GM12878 (cell line): ENCODE data around the gene NEMP2. TPM values are rescaled to one million over a fixed set of nuclear protein-coding genes. Genes with fewer than 3 reads are reported as not detected.

Experiments
- ATAC-seq: fragments of 200-7000 bp; cut with Tn5 transposase; 3 replicates; pipeline ENCODE4 v1.9.1; 2020; ENCODE audit warnings: mild to moderate bottlenecking, moderate library complexity
- BruUV-seq: library from RNA; stranded (reverse); fragments of 400-500 nt; replicated peaks from 2 replicates; lab custom pipeline; 2021; lab: Mats Ljungman, UMichigan
- CTCF ChIA-PET: fragments of 300-600 bp; sonication (Branson Sonifier 250); formaldehyde crosslinking; extraction: SDS; loops from one replicate; lab custom pipeline; 2021; ENCODE audit warnings: inconsistent platforms; lab: Yijun Ruan, JAX
- POLR2A ChIA-PET: fragments of 350-600 bp; formaldehyde crosslinking; extraction: SDS; loops from one replicate; lab custom pipeline; 2021; ENCODE audit warnings: inconsistent platforms; lab: Charles Lee
- RAD21 ChIA-PET: fragments of 300-600 bp; sonication (Branson Sonifier 250); formaldehyde crosslinking; loops from one replicate; lab custom pipeline; 2023; ENCODE audit warnings: antibody characterized with exemption; ENCODE audit not compliant: unreplicated experiment; lab: Charles Lee
- SMC1A ChIA-PET: fragments of 300-600 bp; sonication (Branson Sonifier 250); formaldehyde crosslinking; loops from one replicate; lab custom pipeline; 2023; ENCODE audit not compliant: unreplicated experiment, uncharacterized antibody; lab: Charles Lee
- DNase-seq: peaks from one replicate; pipeline ENCODE4 v3.0.0-alpha.2; 2011; ENCODE audit warnings: low read depth, low spot score
- FAIRE-seq: peaks from 3 replicates; lab custom pipeline; 2011; peaks lifted over from hg19 to GRCh38; lab: Jason Lieb, UNC
- H2AFZ ChIP-seq: 2 replicates; pipeline ENCODE4 v1.6.0; 2011; ENCODE audit warnings: low read depth, low read length, control low read depth; ENCODE audit not compliant: control insufficient read depth
- H3K27ac ChIP-seq: 2 replicates; pipeline ENCODE4 v1.5.1; 2011; ENCODE audit warnings: control low read depth; ENCODE audit not compliant: control insufficient read depth, insufficient read depth
- H3K27me3 ChIP-seq, 2 experiments: replicated peaks in 1 of 2; 2 replicates each; pipeline versions ENCODE4 v1.6.0 to v1.6.1; 2011; ENCODE audit warnings: low read length in 1 of 2; ENCODE audit not compliant: control insufficient read depth in 2 of 2, insufficient read depth in 2 of 2
- H3K36me3 ChIP-seq, 2 experiments: 2 replicates each; pipeline ENCODE4 v1.5.1; 2011; ENCODE audit warnings: low read length in 1 of 2; ENCODE audit not compliant: control insufficient read depth in 2 of 2, insufficient read depth in 2 of 2
- H3K4me1 ChIP-seq: 2 replicates; pipeline ENCODE4 v1.6.1; 2011; ENCODE audit warnings: mild to moderate bottlenecking, low read length, moderate library complexity, mixed read lengths; ENCODE audit not compliant: control insufficient read depth, insufficient read depth
- H3K4me2 ChIP-seq: 2 replicates; pipeline ENCODE4 v1.6.0; 2011; ENCODE audit warnings: control low read depth; ENCODE audit not compliant: control insufficient read depth, insufficient read depth
- H3K4me3 ChIP-seq: fragments of 200-600 bp; sonication (generic); 2 replicates; pipeline ENCODE4 v1.5.1; 2016
- H3K79me2 ChIP-seq: 2 replicates; pipeline ENCODE4 v1.6.0; 2011; ENCODE audit warnings: low read length; ENCODE audit not compliant: control insufficient read depth, insufficient read depth
- H3K9ac ChIP-seq: 2 replicates; pipeline ENCODE4 v1.8.0; 2011; ENCODE audit warnings: low read length, control low read depth, mixed read lengths; ENCODE audit not compliant: control insufficient read depth, insufficient read depth
- H3K9me3 ChIP-seq: replicated peaks from 3 replicates; pipeline ENCODE4 v1.5.1; 2011; ENCODE audit warnings: mild to moderate bottlenecking, low read length; ENCODE audit not compliant: control insufficient read depth, insufficient read depth
- H4K20me1 ChIP-seq: 2 replicates; pipeline ENCODE4 v1.6.0; 2011; ENCODE audit not compliant: control insufficient read depth, insufficient read depth
- ASH2L ChIP-seq: fragments of 300-600, 200-600 bp; sonication (generic); IDR thresholded peaks from 2 replicates; pipeline ENCODE4 v1.6.1; 2017; ENCODE audit warnings: low read depth, mild to moderate bottlenecking, borderline replicate concordance
- EZH2 ChIP-seq: IDR thresholded peaks from 2 replicates; pipeline ENCODE4 v1.6.1; 2012; ENCODE audit warnings: low read depth, mild to moderate bottlenecking, control low read depth, inconsistent platforms, low read length, borderline replicate concordance; ENCODE audit not compliant: control insufficient read depth
- FOS ChIP-seq: IDR thresholded peaks from 3 replicates; pipeline ENCODE4 v1.6.1; 2011; ENCODE audit warnings: borderline replicate concordance; ENCODE audit not compliant: insufficient read length; ENCODE audit errors: extremely low read depth
- FOXK2 ChIP-seq: fragments of 450-650 bp; IDR thresholded peaks from 2 replicates; pipeline ENCODE4 v1.6.1; 2017; ENCODE audit warnings: mild to moderate bottlenecking, moderate library complexity
- IRF3 ChIP-seq: fragments of 450-650 bp; IDR thresholded peaks from 2 replicates; pipeline ENCODE4 v1.6.1; 2014; ENCODE audit warnings: mild to moderate bottlenecking
- JUNB ChIP-seq: IDR thresholded peaks from 2 replicates; pipeline ENCODE4 v1.6.1; 2016; ENCODE audit warnings: antibody characterized with exemption, mild to moderate bottlenecking
- JUND ChIP-seq: IDR thresholded peaks from 2 replicates; pipeline ENCODE4 v1.6.1; 2012; ENCODE audit warnings: low read depth, mild to moderate bottlenecking, low read length, improper control_type of control experiment, moderate library complexity
- KAT2A ChIP-seq: conservative IDR thresholded peaks from 2 replicates; pipeline ENCODE4 v1.6.1; 2011; ENCODE audit warnings: low read depth, low read length; ENCODE audit not compliant: control insufficient read depth
- LARP7 ChIP-seq: fragments of 450-650 bp; IDR thresholded peaks from 2 replicates; pipeline ENCODE4 v1.6.1; 2017; ENCODE audit warnings: mild to moderate bottlenecking
- SPI1 ChIP-seq: IDR thresholded peaks from 2 replicates; pipeline ENCODE4 v1.6.1; 2011; ENCODE audit warnings: low read depth, mild to moderate bottlenecking, low read length, moderate library complexity, borderline replicate concordance; ENCODE audit not compliant: insufficient read depth
- SREBF2 ChIP-seq: IDR thresholded peaks from 2 replicates; pipeline ENCODE4 v1.6.1; 2012; ENCODE audit warnings: mild to moderate bottlenecking, low read length
- TBL1XR1 ChIP-seq: IDR thresholded peaks from 2 replicates; pipeline ENCODE4 v1.6.1; 2012; ENCODE audit warnings: low read depth, low read length, improper control_type of control experiment
- TCF3 ChIP-seq: IDR thresholded peaks from 2 replicates; pipeline ENCODE4 v1.6.1; 2012; ENCODE audit warnings: low read depth, mild to moderate bottlenecking, low read length, borderline replicate concordance; ENCODE audit not compliant: insufficient read depth
- WGBS: methylation state at CpG from one replicate; pipeline ENCODE4 v1.1.6; 2016; ENCODE audit warnings: low lambda C conversion rate; ENCODE audit not compliant: insufficient replicate concordance, insufficient coverage; ENCODE audit errors: missing lambda C conversion rate; 5-methylcytosine and 5-hydroxymethylcytosine counted together
- in situ Hi-C: fragments of 300-500 bp; cut with MboI; formaldehyde crosslinking; loops from 9 replicates; pipeline ENCODE4 v1.14.3; 2018; ENCODE audit warnings: mixed read lengths
- intact Hi-C: fragments of 100-400 bp; cut with micrococcal nuclease; formaldehyde crosslinking; loops from one replicate; pipeline ENCODE4 v1.14.2; 2022; ENCODE audit not compliant: unreplicated experiment
- polyA plus RNA-seq, 11 experiments: library from polyadenylated mRNA; depleted of rRNA in 4 of 11; unstranded in 6 of 11; stranded (reverse) in 5 of 11; fragments of >200 nt; fragmentation: Nextera tagmentation in 4 of 11; fragmentation: Illumina TruSeq in 1 of 11; extraction: Ambion mirVana in 4 of 11; extraction: Trizol in 1 of 11; gene quantifications; 1 replicate in 1 of 11; 2 replicates in 10 of 11; pipeline versions ENCODE4 v1.2.1 to v1.2.3, GENCODE V29; 2011 to 2016; ENCODE audit warnings: inconsistent platforms in 2 of 11, missing spikeins in 2 of 11, low read depth in 1 of 11
- total RNA-seq, 4 experiments: library from RNA; depleted of rRNA in 3 of 4; stranded (reverse); fragments of >200 nt in 3 of 4; fragmentation: Illumina TruSeq in 1 of 4; extraction: Trizol in 1 of 4; gene quantifications; 2 replicates each; pipeline versions ENCODE4 v1.2.1 to v1.2.3, GENCODE V29; 2013 to 2021
- TF ChIP-seq, protein P1 (sequence below): fragments of 450-650 bp; formaldehyde crosslinking; IDR thresholded peaks from 2 replicates; pipeline ENCODE4 v1.5.0; 2022; ENCODE audit warnings: mild to moderate bottlenecking, missing genetic modification characterization
- TF ChIP-seq, protein P2 (sequence below): fragments of 450-650 bp; IDR thresholded peaks from 2 replicates; pipeline ENCODE4 v1.6.1; 2016; ENCODE audit warnings: mild to moderate bottlenecking
- TF ChIP-seq, protein P3 (sequence below): IDR thresholded peaks from 2 replicates; pipeline ENCODE4 v1.6.1; 2011; ENCODE audit warnings: borderline replicate concordance, low read depth, mild to moderate bottlenecking, moderate library complexity, mixed read lengths, low read length; ENCODE audit not compliant: insufficient read depth; ENCODE audit errors: extremely low read length

NEMP2 gene
- total and polyA plus RNA-seq, 10 of the 15 experiments (the other 5 are each of a cell fraction or from before 2014, with no cell fraction given), result 2.3 to 14.0 (median 8.1) TPM

- TF ChIP-seq, protein P1, sequence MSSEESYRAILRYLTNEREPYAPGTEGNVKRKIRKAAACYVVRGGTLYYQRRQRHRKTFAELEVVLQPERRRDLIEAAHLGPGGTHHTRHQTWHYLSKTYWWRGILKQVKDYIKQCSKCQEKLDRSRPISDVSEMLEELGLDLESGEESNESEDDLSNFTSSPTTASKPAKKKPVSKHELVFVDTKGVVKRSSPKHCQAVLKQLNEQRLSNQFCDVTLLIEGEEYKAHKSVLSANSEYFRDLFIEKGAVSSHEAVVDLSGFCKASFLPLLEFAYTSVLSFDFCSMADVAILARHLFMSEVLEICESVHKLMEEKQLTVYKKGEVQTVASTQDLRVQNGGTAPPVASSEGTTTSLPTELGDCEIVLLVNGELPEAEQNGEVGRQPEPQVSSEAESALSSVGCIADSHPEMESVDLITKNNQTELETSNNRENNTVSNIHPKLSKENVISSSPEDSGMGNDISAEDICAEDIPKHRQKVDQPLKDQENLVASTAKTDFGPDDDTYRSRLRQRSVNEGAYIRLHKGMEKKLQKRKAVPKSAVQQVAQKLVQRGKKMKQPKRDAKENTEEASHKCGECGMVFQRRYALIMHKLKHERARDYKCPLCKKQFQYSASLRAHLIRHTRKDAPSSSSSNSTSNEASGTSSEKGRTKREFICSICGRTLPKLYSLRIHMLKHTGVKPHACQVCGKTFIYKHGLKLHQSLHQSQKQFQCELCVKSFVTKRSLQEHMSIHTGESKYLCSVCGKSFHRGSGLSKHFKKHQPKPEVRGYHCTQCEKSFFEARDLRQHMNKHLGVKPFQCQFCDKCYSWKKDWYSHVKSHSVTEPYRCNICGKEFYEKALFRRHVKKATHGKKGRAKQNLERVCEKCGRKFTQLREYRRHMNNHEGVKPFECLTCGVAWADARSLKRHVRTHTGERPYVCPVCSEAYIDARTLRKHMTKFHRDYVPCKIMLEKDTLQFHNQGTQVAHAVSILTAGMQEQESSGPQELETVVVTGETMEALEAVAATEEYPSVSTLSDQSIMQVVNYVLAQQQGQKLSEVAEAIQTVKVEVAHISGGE (CRISPR knock-in tag), result no peak
- TF ChIP-seq SPI1 (no peak), FOS (no peak)
Measured at GRCh38 chr2:190571686-190572085, 37.2 kb upstream of the NEMP2 start (continued).

DNA sequence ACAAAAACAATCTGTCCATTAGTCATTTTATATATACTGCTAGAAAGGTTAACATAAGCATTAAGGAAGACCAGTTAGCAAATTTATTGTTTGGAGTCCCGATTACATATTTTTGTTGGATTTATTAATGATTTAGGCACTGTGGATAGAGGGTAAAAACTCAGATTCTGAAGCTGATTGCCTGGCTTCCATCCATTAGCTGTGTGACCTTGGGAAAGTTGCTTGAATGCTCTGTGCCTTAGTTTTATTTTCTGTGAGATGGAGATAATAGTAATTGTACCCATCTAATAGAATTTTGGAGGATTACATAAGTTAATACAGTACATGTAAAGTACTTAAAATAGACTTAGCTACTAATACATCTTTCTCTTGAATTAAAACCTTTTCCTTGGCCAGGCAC, 36.3 kb upstream of the NEMP2 start:
- FAIRE-seq (no peak), ATAC-seq (no peak), DNase-seq (no peak)
- no peaks in the 10 kb centered on the region for H4K20me1 ChIP-seq
- CTCF ChIA-PET, result interaction anchor here (1.2 kb wide), 1 partner anchor 9 kb away, joined by 4 read pairs; no protein-coding TSS in a partner anchor
- H3K9ac ChIP-seq, result no peak overlapping the region
- H3K4me1 ChIP-seq, result no peaks in the 10 kb centered on the region
- SMC1A ChIA-PET, result interaction anchor here (1.1 to 2.3 kb wide), 5 partner anchors 9 to 256 kb away, joined by 3 to 13 read pairs (median 3); no protein-coding TSS in a partner anchor
- TF ChIP-seq JUND (no peak), ASH2L (no peak), TBL1XR1 (no peak), TCF3 (no peak), IRF3 (no peak), EZH2 (no peak), KAT2A (no peak), JUNB (no peak), LARP7 (no peak), FOXK2 (no peak), SREBF2 (no peak)
- TF ChIP-seq, protein P2, sequence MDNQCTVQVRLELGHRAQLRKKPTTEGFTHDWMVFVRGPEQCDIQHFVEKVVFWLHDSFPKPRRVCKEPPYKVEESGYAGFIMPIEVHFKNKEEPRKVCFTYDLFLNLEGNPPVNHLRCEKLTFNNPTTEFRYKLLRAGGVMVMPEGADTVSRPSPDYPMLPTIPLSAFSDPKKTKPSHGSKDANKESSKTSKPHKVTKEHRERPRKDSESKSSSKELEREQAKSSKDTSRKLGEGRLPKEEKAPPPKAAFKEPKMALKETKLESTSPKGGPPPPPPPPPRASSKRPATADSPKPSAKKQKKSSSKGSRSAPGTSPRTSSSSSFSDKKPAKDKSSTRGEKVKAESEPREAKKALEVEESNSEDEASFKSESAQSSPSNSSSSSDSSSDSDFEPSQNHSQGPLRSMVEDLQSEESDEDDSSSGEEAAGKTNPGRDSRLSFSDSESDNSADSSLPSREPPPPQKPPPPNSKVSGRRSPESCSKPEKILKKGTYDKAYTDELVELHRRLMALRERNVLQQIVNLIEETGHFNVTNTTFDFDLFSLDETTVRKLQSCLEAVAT, result no peak
- TF ChIP-seq, protein P3, sequence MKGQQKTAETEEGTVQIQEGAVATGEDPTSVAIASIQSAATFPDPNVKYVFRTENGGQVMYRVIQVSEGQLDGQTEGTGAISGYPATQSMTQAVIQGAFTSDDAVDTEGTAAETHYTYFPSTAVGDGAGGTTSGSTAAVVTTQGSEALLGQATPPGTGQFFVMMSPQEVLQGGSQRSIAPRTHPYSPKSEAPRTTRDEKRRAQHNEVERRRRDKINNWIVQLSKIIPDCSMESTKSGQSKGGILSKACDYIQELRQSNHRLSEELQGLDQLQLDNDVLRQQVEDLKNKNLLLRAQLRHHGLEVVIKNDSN, result no peak
- no peaks in the 10 kb centered on the region for H3K79me2 ChIP-seq
- RAD21 ChIA-PET, result interaction anchor here (0.9 to 2.6 kb wide), 4 partner anchors 9 to 38 kb away, joined by 3 to 8 read pairs (median 4); no protein-coding TSS in a partner anchor
- no peaks in the 10 kb centered on the region for H3K27me3 ChIP-seq
- H3K4me3 ChIP-seq, result no peak overlapping the region
- peaks cover 3% of the 10 kb centered on the region for H3K9me3 ChIP-seq
- no peaks in the 10 kb centered on the region for H3K36me3 ChIP-seq
- no peak overlapping the region for H2AFZ ChIP-seq
- 89% methylated on average over 1 of the region's 1 CpG for WGBS
- intact Hi-C loops (no loop called here), in situ Hi-C loops (no loop called here)
- no peak overlapping the region for H3K4me2 ChIP-seq
- no TSS peak for BruUV-seq
- no peak overlapping the region for H3K27ac ChIP-seq
- POLR2A ChIA-PET, result interaction anchor here (1.3 to 2.9 kb wide), 2 partner anchors 9 to 10 kb away, joined by 3 to 10 read pairs; no protein-coding TSS in a partner anchor
